ENCODE results near the gene TMEM144.

TMEM144 gene

GRCh38 chr4:158203929-158204328, 6.4 kb upstream of the TMEM144 start:
- TF ChIP-seq, protein P1, sequence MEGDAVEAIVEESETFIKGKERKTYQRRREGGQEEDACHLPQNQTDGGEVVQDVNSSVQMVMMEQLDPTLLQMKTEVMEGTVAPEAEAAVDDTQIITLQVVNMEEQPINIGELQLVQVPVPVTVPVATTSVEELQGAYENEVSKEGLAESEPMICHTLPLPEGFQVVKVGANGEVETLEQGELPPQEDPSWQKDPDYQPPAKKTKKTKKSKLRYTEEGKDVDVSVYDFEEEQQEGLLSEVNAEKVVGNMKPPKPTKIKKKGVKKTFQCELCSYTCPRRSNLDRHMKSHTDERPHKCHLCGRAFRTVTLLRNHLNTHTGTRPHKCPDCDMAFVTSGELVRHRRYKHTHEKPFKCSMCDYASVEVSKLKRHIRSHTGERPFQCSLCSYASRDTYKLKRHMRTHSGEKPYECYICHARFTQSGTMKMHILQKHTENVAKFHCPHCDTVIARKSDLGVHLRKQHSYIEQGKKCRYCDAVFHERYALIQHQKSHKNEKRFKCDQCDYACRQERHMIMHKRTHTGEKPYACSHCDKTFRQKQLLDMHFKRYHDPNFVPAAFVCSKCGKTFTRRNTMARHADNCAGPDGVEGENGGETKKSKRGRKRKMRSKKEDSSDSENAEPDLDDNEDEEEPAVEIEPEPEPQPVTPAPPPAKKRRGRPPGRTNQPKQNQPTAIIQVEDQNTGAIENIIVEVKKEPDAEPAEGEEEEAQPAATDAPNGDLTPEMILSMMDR (IDR thresholded peaks at IDR 0.05; ENCODE audit: insufficient read depth, low read length, missing control alignments) = no peak
- H3K4me3 ChIP-seq (ENCODE audit: low read depth, low read length) = no peak overlapping the region
- DNase-seq (ENCODE audit: low read depth, low spot score) = no peak
- ChIA-PET POLR2A (no interaction called here), CTCF (interaction anchor here (1.6 kb wide), 1 partner anchor 11 kb away, joined by 3 read pairs; no protein-coding TSS in a partner anchor)

DNA sequence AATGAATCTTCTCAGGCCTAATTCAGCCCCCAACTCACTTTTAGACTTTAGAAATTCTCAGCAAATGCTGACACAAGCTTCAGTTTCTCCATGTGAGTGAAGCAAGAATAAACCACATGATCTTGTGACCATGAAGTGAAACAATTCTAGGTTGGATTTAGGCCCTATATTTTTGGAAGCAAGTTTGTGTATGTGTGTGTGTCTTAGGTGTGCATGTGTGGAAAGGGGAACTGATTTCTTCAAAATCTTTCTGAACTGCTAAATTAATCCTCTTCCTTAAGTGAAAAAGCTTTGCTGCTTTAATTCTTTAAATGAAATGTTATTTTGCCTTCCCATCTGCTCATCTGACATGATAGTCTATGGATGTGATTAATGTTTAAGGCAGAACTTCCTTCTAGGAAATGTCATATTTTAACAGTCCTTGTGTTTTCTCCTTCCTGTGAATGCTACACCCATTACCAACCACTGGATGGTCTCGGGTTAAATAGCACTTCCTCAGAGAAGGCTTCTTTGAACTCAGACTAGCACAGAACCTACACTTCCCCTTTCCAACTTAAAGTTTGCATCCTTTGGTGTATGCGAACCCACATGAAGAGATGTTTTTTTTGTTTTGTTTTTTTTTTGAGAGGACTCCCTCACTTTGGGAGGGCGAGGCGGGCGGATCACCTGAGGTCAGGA, 1.2 kb upstream of the TMEM144 start:
- TF ChIP-seq, protein P1 (IDR thresholded peaks at IDR 0.05; ENCODE audit: insufficient read depth, low read length, missing control alignments) = no peak
- DNase-seq (ENCODE audit: low read depth, low spot score) = no peak
- no peak overlapping the region for H3K4me3 ChIP-seq (ENCODE audit: low read depth, low read length)
- POLR2A ChIA-PET = no interaction called here
- CTCF ChIA-PET = interaction anchor here (5.5 kb wide), 1 partner anchor 17 kb away, joined by 24 read pairs; no protein-coding TSS in a partner anchor

GRCh38 chr4:158211222-158211621, 936 bp downstream of the TMEM144 start:
- DNase-seq (ENCODE audit: low read depth, low spot score) = no peak

DNA sequence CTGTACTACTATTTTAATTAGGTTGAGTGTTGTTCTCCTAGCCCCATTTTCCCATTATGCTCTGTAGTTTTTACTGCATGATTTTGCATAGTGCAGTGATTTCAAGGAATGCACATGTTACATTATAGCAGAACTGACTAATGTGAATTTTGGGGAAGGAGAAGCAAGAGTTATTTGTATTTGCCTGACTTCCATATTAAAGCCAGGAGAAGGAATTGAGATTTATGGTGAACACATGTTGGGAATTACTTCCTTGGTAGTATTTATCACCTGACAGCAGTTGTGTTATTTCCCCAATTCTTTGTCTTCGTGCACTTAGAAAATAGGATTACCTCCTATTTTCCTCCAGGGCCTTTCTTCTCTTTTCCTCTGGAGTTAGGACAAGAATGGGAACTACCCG, 3.2 kb downstream of the TMEM144 start:
- POLR2A ChIA-PET = no interaction called here

More at GRCh38 chr4:158211222-158211621, 936 bp downstream of the TMEM144 start:
- ChIA-PET CTCF (interaction anchor here (1.3 to 5.5 kb wide), 2 partner anchors 19 to 44 kb away, joined by 4 to 24 read pairs; no protein-coding TSS in a partner anchor), POLR2A (no interaction called here)
- TF ChIP-seq, protein P1 (IDR thresholded peaks at IDR 0.05; ENCODE audit: insufficient read depth, low read length, missing control alignments) = no peak
- H3K4me3 ChIP-seq (ENCODE audit: low read depth, low read length) = no peak overlapping the region

GRCh38 chr4:158214856-158215255, 4.6 kb downstream of the TMEM144 start:
- ChIA-PET CTCF (no interaction called here), POLR2A (no interaction called here)
- no peak overlapping the region for H3K4me3 ChIP-seq (ENCODE audit: low read depth, low read length)
- no peak for DNase-seq (ENCODE audit: low read depth, low spot score)
- TF ChIP-seq, protein P1 (IDR thresholded peaks at IDR 0.05; ENCODE audit: insufficient read depth, low read length, missing control alignments) = no peak

More for the DNA sequence above, 3.2 kb downstream of the TMEM144 start:
- no peak for DNase-seq (ENCODE audit: low read depth, low spot score)
- no peak overlapping the region for H3K4me3 ChIP-seq (ENCODE audit: low read depth, low read length)
- CTCF ChIA-PET = no interaction called here
- TF ChIP-seq, protein P1 (IDR thresholded peaks at IDR 0.05; ENCODE audit: insufficient read depth, low read length, missing control alignments) = no peak

- POLR2A ChIA-PET = no interaction called here
- DNase-seq (ENCODE audit: low read depth, low spot score) = no peak
- CTCF ChIA-PET = no interaction called here
- TF ChIP-seq, protein P1 (IDR thresholded peaks at IDR 0.05; ENCODE audit: insufficient read depth, low read length, missing control alignments) = no peak
- H3K4me3 ChIP-seq (ENCODE audit: low read depth, low read length) = no peak overlapping the region
Observed at GRCh38 chr4:158217763-158218162, 7.5 kb downstream of the TMEM144 start.

All from AG04449 (cell line).